ENCODE results near the gene KBTBD3. TPM values are rescaled to one million over a fixed set of nuclear protein-coding genes. Genes with fewer than 3 reads are reported as not detected.

Gene KBTBD3, protein sequence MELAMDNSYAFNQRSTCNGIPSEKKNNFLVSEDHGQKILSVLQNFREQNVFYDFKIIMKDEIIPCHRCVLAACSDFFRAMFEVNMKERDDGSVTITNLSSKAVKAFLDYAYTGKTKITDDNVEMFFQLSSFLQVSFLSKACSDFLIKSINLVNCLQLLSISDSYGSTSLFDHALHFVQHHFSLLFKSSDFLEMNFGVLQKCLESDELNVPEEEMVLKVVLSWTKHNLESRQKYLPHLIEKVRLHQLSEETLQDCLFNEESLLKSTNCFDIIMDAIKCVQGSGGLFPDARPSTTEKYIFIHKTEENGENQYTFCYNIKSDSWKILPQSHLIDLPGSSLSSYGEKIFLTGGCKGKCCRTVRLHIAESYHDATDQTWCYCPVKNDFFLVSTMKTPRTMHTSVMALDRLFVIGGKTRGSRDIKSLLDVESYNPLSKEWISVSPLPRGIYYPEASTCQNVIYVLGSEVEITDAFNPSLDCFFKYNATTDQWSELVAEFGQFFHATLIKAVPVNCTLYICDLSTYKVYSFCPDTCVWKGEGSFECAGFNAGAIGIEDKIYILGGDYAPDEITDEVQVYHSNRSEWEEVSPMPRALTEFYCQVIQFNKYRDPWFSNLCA
- total RNA-seq (ENCODE audit: unreplicated experiment), result 8.9 TPM
- long read RNA-seq, partial matches to known transcripts, result 0 of 3 reads
- long read RNA-seq, other reads (novel, unspliced or antisense), result 1 of 3 reads

- Mint-ChIP-seq H3K36me3 (ENCODE audit: unreplicated experiment) (no peaks in the 10 kb centered on the region), H3K27me3 (ENCODE audit: unreplicated experiment) (peaks cover 3% of the 10 kb centered on the region), H3K4me3 (ENCODE audit: unreplicated experiment) (peak within 1 kb of the TSS; percentile 97), H3K27ac (ENCODE audit: unreplicated experiment) (peak within 1 kb of the TSS; percentile 97), H3K4me1 (ENCODE audit: low read depth, unreplicated experiment) (peaks cover 22% of the 10 kb centered on the region), H3K9me3 (ENCODE audit: unreplicated experiment) (peaks cover 10% of the 10 kb centered on the region)
- peak; percentile 98 for DNase-seq
- peak; percentile 20 for TF ChIP-seq CTCF (IDR thresholded peaks at IDR 0.05; ENCODE audit: partially characterized antibody, unreplicated experiment)
Measured at GRCh38 chr11:106076919-106077608, at the start of gene KBTBD3. KBTBD3 (minus strand) TSS chr11:106077347; CDS start chr11:106059097, 18,250 bp downstream.

- H3K27me3 Mint-ChIP-seq (ENCODE audit: unreplicated experiment), result no peaks in the 10 kb centered on the region
- no peak for TF ChIP-seq CTCF (IDR thresholded peaks at IDR 0.05; ENCODE audit: partially characterized antibody, unreplicated experiment)
- H3K9me3 Mint-ChIP-seq (ENCODE audit: unreplicated experiment), result no peaks in the 10 kb centered on the region
- H3K4me3 Mint-ChIP-seq (ENCODE audit: unreplicated experiment), result no peak overlapping the region
- no peaks in the 10 kb centered on the region for H3K4me1 Mint-ChIP-seq (ENCODE audit: low read depth, unreplicated experiment)
- H3K36me3 Mint-ChIP-seq (ENCODE audit: unreplicated experiment), result no peaks in the 10 kb centered on the region
- no peak for DNase-seq
- H3K27ac Mint-ChIP-seq (ENCODE audit: unreplicated experiment), result no peak overlapping the region
Measured at GRCh38 chr11:106121570-106122320, 44.6 kb upstream of the KBTBD3 start.

DNA sequence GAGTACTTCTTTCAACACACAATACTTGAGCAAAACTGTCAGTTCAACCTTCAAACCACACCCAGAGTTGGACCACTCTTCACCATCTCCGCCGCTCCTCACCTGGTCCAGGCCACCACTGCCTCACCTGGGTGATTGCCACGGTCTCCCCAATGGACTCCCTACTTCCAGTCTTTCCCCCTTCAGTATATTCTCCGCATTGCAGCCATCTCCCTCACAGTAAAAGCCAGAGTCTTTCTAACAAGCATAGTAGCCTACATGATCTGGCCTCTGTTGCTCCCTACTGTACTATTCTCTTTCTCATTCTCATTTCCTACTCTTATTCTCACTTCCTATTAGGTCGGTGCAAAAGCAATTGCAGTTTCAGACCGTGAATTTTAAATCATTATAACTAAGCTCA lies 28.8 kb upstream of the KBTBD3 start:
- H3K27me3 Mint-ChIP-seq (ENCODE audit: unreplicated experiment), result no peaks in the 10 kb centered on the region
- no peak for TF ChIP-seq CTCF (IDR thresholded peaks at IDR 0.05; ENCODE audit: partially characterized antibody, unreplicated experiment)
- H3K4me1 Mint-ChIP-seq (ENCODE audit: low read depth, unreplicated experiment), result no peaks in the 10 kb centered on the region
- no peak overlapping the region for H3K27ac Mint-ChIP-seq (ENCODE audit: unreplicated experiment)
- H3K4me3 Mint-ChIP-seq (ENCODE audit: unreplicated experiment), result no peak overlapping the region
- no peak for DNase-seq
- no peaks in the 10 kb centered on the region for H3K36me3 Mint-ChIP-seq (ENCODE audit: unreplicated experiment)
- no peaks in the 10 kb centered on the region for H3K9me3 Mint-ChIP-seq (ENCODE audit: unreplicated experiment)

DNA sequence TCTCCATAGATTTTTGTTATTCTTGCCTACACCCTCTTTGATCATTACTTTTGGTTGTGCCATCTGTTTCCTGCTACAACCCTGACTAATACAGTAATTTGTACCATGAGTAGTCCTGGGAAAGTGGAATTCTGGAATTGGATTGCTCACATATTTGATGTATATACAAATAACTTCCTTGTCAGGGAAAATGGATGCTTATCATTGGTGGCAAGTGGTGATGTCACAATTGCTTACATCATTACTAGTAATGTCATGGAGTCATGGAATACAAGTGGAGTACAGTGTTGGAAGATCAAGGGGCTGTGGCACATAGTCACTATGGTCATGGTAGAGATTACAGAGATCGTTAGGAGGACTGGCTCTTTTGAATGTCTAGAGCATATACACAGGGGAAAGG lies 24.7 kb upstream of the KBTBD3 start:
- Mint-ChIP-seq H3K36me3 (ENCODE audit: unreplicated experiment) (no peaks in the 10 kb centered on the region), H3K9me3 (ENCODE audit: unreplicated experiment) (no peaks in the 10 kb centered on the region), H3K4me3 (ENCODE audit: unreplicated experiment) (no peak overlapping the region), H3K27ac (ENCODE audit: unreplicated experiment) (no peak overlapping the region), H3K4me1 (ENCODE audit: low read depth, unreplicated experiment) (no peaks in the 10 kb centered on the region), H3K27me3 (ENCODE audit: unreplicated experiment) (no peaks in the 10 kb centered on the region)
- DNase-seq, result no peak
- no peak for TF ChIP-seq CTCF (IDR thresholded peaks at IDR 0.05; ENCODE audit: partially characterized antibody, unreplicated experiment)

Data from glutamatergic neuron (in vitro differentiated cells).